NCI-H2029 treated with DMSO at 0.1 percent for 48 hours (cell line): ENCODE data around the gene SOD3.

ENCODE experiments used
- DNase-seq: peaks from one replicate; lab custom pipeline; 2025; lab: John Stamatoyannopoulos, UW

Gene SOD3

DNA sequence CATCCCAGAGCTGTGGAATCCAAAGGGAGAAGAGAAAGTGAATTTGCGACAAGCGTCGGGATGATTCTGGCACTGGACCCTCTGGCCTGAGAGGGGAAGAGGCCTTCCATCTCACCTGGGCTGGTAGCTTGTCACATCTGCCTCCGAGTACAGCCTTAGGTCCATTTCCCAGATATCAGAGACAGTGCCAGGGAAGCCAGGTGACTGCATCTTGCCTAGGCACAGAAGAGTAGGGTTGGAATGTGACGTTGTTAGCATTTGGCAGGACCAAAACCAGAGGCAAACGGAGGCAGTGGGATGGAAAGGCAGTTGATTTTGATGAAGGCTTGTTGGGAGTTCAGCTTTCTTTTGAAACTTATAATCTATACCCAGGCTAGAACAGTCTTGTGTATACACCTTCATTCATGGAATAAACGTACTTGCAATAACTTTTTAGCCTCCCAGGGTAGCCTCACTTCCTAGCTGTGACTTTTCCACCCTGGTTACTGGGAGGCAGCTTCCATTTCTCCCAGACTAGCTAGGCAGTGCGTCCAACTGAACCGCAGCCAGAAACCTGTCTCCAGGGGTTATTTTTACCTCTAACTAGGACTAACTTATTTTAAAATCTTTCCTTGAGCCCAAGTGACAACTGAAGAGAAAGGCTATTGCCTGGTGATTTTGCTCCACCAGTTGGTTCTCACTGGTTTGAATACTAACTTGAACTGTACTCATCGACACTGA, 5.9 kb downstream of the SOD3 start:
- DNase-seq: no peak

DNA sequence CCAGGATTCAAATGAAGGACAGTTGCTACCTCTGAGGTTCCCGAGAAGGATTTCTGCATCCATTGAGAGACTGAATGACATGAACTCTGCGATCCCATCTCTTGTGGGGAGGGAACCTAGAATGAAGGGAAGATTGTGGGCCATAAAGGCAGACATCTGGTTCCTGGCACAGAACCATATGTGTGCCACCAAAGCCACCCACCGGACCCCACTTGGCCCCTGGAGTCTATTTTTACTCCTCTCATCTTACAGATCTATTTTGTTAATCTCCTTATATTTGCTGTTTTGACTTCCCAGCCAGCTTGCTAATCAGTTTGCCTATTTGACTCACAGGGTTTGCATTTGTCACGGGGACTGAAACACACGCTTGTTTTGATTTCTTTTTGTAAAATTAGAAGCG, 7.3 kb downstream of the SOD3 start:
- no peak for DNase-seq

DNA sequence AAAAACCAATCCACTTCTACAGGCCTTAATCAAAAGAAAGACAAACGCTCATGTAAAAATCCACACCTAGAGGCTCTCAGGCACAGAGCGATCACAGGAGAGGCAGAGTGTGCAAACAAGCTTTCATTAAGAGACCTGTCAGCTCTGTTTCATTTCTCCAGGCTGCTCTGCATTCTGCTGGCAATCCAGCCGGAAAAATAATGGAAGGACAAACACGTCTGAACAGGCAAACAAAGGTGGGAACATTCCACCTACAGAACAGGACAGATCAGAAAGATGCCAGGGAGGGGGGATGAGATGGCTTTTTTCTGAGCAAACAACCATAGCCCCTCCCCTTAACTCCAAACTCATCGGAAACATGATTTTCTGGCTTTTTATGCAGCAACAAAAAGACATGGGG, 9.7 kb downstream of the SOD3 start:
- peak; percentile 6 for DNase-seq

DNA sequence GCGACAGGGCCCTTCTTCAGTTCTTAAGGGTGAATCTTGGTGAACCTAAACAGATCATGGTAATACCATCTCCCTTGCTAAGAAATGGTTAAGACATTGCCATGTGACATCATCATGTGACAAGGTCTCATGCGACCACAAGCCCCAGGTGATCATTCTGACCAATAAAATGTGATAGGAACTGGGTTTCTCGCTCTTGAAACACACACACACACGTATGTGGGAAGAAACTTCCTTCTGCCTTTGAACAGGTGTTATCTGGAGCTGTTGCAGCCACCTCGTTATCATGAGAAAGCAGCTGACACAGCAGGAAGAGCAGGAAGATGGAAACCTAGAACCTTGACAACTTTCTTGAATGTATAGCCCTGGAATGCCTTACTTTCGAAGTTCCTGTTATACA, 10.2 kb downstream of the SOD3 start:
- no peak for DNase-seq

DNA sequence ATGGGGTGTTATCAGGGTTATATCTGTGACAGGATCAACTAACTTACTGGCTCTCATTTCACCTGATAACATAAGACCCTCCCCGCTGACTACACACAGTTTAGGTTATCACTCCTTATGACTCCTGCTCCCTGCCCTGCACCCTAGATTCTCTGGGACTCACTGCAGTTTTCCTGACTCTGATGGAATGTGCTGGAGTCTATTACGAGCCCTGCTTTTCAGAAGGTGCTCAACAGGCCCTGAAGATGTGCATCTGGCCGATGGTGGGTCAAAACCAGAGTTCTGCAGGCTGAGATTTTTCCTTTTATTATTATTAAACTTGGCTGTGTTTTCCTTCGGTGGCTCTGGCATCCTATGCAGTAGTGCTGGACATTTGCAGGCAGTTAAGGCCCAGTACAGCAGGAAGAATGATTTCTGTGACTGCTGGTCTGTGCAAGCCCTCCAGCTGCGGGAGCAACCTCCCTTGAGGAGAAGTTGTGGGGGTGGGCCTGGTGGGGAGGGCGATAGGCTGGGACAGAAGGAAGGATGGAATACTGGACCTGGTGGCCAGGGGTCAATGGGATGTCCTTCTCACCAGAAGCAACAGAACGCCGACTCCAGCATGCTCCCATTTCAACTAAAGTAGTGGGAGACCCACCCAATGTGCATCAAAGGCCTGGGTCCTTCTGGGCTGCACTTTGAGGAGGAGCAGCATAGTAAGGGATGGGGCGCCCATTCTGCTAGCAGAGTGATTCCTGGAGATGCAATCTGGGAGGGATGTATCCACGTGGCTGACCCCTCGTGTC, 11.0 kb downstream of the SOD3 start:
- DNase-seq: no peak

DNA sequence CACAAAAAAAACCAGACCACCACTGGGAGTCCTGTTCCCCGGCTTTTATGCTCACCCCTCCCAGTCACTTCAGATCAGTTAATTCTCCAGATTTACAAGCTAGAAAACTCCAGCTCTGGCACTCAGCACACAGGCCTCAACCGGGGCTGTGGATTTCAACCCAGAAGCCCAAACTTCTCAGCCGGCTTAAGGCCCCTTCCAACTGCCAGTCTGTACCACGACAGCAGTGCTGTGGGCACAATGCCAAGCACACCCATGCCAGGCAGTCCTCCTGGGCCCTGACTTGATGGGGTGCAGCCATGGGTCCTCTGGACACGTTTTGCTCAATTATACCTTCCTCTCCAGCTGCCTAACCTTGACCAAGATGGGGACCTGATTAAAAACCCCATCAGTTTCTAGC, 12.2 kb downstream of the SOD3 start:
- DNase-seq: no peak

DNA sequence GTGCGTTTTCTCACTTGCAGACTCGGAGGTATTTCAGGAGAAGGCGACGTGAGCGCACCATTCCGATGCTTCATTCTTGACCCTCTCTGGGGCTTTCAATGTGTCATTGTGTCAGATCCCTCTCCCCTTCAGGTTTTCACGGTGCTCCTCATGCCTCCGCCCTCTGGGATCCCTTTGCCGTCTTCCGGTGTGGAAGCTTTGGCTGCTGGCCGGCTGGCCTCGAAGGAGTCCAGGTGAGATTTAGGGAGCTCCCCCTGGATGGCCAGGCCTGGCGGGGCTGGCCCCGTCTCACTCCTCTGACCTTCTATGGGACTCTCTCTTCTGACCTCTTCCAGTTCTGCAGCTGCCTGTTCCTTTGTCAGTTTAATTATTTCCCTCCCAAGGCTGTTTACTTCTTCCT, 12.9 kb downstream of the SOD3 start:
- DNase-seq: no peak

DNA sequence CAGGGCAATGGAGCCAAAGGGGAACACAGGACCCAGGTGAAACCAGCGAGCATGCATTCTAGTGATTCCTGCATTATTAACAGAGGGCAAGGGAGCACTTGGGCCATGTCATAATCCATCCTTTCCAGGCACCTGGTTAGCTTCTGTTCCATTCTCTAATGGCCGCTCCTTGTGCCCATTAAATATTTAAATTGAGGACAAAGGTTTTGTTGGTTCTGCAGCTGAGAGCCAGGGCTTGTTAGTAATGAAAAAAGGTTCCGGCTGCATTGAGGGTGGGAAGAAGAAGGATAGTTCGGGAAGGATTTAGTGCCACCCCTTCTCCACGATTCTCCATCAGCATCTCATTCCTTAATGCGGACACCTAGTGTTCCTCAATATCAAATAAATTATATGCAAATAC, 13.6 kb downstream of the SOD3 start:
- no peak for DNase-seq

DNA sequence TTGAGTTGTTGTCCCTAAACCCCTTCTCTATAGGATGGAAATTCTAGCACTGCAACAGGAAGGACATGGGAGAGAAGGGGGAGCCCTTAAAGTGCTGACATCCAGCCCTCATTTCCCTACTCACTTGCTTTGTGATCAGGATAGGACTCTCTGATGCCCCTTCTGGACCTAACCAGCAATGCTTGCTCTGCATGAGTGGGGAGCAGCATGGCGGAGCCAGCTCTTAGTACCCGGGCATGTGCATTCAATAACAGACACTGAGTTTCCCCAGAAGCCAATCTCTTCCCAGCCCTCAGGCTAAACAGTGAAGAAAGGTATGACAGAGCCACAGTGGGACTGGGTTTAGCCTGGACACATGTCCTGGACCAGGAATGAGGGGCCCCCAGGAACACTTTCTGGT, 14.0 kb downstream of the SOD3 start:
- no peak for DNase-seq

DNA sequence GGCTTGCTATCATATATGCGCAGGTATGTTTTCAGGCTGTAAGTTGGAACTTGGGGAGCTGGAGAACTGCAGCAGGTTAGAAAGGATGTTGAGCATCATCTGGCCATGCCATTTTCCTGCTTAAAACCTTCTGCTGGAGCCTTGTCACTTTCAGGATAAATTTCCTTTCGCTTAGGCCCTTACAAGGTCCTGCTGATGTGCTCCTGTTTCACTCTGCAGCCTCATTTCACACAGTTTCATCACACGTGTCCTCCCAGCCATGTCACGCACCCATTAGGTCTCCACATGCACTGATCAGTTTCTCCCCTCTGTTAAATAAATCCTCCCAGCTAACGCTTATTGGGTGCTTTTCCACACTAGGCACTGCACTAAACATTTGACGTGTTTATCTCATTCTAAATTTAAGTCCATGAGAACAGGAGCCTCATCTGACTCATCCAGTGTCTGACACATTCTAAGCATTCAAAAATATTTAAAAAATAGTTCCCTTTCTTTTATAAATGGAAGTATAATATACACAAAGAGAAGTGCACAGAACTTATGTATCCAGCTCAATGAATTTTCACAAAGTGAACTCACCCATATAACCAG, 14.5 kb downstream of the SOD3 start:
- DNase-seq: no peak

DNA sequence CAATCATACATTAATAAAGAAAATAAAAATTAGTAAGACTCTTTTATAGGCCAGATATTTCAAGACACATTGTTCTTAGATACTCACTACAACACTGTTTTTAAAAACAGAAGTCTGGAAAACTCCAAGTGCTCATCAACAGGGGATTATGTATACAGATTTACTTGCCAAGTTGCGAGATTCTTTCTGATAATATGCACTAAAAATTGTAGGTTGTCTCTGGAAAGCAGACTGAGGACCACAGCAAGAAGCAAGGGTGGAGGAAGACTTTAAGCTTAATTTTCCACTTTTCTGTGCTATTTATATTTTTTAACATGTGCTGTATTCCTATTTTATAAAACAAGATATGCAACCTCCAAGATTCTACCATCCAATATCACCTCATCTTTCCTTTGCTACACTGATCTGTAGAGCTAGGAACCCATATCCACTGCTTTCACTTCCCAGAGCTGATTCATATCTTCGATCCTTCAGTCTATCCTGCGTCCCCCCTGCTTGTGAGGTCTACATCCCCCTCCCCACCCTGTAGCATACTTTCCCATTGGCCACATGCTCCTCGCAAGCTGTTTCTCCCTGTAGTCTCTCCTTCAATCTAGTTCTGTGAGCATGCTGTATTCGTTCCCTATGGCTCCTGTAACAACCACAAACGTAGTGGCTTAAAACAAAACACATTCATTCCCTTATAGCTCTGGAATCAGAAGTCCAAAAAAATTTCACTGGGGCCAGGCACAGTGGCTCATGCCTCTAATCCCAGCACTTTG, 15.7 kb downstream of the SOD3 start:
- no peak for DNase-seq

DNA sequence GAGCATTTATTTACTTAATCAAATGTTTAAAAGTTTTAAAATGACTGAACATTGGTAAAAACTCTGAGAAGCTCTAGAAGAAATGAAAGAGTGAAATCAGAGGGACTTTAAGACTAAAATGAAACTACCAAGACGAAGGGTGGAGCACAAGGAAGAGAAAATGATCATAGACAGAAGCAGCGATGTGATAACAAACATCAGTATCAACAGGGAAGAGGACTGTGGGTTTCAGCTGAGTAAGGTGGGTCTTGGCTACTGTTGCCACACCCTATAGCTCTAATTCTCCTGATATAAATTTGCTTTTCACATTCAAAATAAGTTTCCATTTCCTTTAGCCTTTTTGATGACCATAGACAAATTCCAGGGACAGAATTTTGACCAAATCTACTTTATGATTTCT, 18.4 kb downstream of the SOD3 start:
- no peak for DNase-seq

DNA sequence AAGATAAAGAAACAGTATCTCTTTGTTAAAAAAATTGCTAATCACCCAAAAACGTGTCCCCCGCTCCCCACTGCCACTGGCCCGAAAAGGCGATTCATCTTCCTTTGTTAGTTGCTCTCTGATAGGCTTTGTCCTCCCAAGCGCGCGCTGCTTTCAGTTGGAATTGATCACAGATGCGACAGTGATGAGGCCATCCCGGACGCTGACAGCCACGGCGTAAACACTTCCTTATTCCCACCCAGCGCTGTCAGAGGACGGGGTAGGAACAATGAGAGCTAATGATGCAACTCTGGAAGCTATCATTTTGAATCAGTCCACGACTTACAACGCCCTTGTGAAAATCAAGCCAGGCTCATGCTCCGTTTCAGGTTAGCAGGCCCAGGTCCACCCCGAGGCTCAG, 21.4 kb downstream of the SOD3 start:
- no peak for DNase-seq

DNA sequence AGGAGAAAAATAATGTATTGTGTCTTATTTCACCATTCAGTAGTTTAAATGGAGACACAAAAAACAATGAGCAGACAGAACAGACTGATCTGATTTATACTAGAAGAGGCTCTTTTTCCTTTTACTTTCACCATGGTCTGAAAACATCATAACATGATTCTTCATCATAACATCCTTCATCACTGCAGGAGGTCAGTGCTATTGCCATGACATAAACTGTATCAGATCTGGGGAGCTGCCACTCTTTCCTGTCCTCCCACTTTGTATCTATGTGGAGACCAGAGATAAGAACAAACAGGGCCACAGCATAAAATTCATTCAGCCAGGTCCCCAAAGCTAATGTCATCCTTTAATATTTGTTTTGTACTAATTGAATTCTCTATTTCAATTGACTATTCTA, 25.2 kb downstream of the SOD3 start:
- no peak for DNase-seq

DNA sequence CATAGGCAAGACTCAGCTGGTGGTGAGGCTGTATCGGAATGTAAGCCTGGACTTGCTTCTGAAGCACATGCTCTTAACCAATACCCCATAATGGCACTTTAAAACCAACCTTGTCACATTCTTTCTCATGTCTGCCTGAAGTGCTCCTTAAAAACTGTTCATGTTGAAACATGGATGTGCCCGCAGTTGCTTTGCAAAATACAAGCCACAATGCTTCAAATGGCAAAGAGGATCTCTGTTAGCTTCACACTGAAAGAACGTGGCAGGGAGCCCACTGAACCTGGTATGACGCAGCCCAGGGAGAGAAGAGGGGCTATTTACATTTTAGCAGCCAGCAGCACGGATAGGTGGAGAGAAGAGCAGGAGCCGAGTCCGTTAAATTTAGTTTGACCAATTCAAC, 29.3 kb downstream of the SOD3 start:
- no peak for DNase-seq

DNA sequence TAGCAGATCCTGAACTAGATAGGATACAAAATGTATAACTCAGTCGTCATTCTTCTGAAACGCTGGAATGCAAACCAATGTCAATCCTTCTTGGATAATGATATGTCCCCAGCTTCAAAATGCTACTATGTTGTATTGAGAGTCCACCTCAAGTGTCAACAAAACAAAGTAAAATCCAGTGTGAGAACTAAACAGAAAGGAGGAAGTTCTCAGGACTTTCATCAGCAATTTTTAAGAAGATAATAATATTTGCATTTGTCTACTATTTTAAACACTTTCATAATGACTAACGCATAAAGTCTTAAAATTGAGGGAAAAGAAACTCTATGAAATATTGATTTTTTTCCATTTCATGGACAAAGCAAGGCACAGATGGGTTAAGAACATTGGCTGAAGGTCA, 36.3 kb downstream of the SOD3 start:
- DNase-seq: no peak

DNA sequence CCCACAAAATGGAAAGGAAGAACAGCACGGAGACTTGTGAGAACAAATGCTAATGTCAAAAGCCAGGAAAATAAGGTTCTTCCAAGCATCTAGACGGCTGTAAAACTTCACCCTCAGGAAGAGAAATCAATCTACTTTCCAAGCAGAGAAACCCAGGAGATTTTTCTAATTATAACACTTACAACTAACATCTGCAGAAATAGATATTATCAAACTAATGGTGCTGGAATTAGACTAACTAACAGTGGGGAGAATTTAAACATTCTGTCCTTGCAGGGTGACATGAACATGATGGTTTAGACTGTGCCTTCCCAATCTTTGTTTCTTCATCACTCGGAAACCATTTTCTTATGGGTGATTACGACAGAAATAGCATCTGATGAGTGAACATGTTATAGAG, 40.3 kb downstream of the SOD3 start:
- DNase-seq: no peak

DNA sequence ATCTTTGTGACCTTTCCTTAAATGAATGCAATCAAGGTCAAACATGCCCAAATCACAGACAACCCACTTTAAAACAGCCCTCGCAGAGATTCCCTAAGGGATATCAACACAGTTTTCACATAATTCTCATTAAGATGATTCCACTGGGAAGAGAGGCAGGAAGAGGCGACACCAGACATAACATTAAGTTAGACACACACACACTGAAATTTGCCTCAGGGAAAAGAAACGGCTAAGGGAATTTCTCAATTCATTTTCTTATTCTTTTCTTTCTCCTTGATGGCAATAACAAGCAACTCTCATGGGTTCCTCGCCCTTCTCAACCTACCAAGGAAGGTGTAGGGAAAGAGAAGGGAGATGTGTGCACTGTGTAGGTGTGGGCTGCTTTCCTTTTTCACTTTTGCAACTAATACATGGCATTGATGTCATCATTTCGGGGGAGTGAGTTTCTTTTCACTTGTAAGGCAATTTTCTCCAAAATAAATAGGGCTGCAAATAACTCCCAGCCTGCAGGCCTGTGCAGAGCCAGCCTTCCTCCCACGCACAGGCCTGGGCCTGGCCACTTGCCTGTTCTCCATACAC, 41.4 kb downstream of the SOD3 start:
- no peak for DNase-seq

DNA sequence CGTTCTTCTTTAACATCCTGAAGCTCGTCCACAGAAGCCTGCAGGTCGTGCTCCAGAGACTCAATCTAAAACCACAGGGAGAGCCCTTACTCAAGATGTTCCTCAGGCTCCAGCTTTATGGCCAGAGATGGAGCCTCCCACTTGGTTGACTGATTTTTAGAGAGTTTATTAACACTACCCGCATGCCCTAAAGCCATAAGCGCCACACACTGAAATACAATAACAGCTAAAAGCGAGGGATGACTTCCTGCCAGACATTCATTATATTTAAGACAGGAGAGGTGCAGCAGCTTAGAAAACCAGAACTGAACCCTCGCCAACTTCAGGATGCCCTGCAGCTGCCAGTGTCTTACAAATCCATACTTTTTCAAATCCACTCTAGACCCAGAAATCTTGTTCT, 42.0 kb downstream of the SOD3 start:
- no peak for DNase-seq

DNA sequence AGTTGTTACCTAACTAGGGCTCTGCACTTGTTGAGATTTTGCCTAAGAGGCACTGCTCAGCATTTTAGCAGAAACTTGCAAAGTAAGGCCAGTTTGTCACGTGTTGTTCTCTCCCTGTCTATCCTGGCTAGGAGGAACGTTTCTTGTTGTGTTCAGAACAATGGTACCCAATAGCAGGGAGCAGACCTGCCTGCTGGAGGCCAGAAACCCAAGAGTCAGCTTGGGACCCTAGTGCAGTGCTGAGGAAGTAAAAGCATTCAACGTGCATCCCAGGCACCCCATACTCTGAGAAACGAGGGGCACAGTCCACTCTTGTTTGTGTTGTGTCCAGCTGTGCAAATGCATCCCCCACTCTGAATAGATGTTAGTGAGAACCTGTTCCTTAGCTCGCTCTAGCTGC, 42.4 kb downstream of the SOD3 start:
- no peak for DNase-seq

DNA sequence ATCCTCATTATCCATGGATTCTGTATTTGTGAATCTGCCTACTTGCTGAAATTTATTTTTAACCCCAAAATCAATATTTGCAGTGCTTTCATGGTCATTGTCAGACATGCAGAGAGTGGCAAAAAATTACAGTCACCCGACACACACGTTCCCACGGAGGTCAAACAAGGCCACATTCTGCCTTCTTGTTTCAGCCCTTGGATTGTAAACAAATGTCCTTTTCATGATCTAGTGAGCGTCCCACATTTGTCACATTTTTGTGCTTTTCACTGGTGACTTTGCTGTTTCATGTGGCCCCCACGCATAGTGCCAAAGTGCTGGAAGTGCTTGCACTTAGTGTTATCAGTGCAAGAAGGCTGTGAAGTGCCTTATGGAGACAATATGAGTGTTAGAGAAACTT, 45.0 kb downstream of the SOD3 start:
- no peak for DNase-seq

DNA sequence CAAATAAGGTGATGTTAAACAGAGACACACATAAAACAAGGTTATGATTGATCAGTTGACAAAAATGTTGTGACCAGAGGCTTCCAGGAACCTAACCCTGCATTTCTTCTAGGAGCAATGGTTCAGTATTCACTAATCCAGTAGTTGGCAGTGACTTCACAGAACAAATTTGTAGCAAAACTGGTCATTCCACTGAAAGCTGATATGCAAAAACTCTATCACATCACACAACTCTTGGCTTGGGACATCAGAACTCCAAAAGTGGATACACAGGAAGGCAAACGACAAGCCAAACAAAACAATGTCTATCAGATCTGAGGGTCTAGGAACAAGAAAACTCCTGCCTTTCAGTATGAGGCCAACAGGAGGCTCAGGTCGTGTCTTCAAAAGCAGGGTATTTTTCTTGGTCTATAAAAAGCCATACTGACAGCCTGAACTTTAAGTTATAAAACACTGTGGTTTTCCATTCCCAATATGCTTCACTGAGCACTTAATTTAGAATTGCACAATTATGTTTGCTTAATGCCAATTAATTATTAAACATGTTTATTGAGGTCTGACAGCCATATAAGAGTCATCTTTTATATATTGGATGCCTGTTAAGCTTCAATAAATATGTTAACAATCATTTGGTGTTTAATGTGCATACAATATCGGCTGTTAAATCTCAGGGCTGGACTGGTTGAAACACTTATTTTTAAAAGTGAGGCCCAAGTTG, 45.6 kb downstream of the SOD3 start:
- no peak for DNase-seq
